ENCODE data around the gene FSTL4. TPM values are rescaled to one million over a fixed set of nuclear protein-coding genes. Genes with fewer than 3 reads are reported as not detected.

FSTL4 gene
- total and polyA plus RNA-seq, 4 donors = 0.42 TPM; not detected in 3

DNA sequence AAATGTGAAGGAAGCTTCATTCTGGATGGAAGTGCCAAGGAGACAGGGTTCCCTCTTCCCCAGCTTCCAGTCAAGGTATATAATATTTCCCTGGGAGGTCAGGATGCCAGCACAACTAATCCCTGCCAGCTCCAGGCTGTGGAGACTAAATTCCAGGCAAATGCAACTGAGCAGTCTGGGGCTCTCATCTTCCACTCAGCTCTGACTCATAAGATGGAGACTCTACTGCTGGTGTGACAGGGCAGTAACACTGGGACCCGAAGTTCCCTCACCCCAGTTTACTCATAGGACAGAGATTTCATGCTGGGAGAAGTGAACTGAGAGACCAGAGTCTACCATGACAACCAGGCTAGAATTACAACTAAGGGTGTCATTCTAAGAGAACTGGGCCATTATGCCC, 235.4 kb downstream of the FSTL4 start:
- Histone ChIP-seq H3K4me1 (ENCODE audit: control insufficient read depth in 1 of 2, insufficient read depth in 2 of 2, low read length in 2 of 2) (no peaks in the 10 kb centered on the region), H3K4me3 (ENCODE audit: low read length in 2 of 2) (no peak overlapping the region), H3K27me3 (ENCODE audit: control insufficient read depth in 1 of 2, insufficient read depth in 2 of 2, low read length in 1 of 2) (no peaks in the 10 kb centered on the region), H3K27ac (ENCODE audit: low read depth in 1 of 2, low read length in 2 of 2) (no peak overlapping the region), H3K36me3 (ENCODE audit: control insufficient read depth in 1 of 2, insufficient read depth in 2 of 2, low read length in 1 of 2) (no peaks in the 10 kb centered on the region), H3K9me3 (ENCODE audit: control insufficient read depth, low read length) (peaks cover 4% of the 10 kb centered on the region)
- DNase-seq = no peak
- 70 to 81% methylated on average over 1 of the region's 1 CpG for WGBS, 2 donors
- intact Hi-C loops (cut with DNase I) = no loop called here
- no peak for ATAC-seq (ENCODE audit: low FRiP score)

DNA sequence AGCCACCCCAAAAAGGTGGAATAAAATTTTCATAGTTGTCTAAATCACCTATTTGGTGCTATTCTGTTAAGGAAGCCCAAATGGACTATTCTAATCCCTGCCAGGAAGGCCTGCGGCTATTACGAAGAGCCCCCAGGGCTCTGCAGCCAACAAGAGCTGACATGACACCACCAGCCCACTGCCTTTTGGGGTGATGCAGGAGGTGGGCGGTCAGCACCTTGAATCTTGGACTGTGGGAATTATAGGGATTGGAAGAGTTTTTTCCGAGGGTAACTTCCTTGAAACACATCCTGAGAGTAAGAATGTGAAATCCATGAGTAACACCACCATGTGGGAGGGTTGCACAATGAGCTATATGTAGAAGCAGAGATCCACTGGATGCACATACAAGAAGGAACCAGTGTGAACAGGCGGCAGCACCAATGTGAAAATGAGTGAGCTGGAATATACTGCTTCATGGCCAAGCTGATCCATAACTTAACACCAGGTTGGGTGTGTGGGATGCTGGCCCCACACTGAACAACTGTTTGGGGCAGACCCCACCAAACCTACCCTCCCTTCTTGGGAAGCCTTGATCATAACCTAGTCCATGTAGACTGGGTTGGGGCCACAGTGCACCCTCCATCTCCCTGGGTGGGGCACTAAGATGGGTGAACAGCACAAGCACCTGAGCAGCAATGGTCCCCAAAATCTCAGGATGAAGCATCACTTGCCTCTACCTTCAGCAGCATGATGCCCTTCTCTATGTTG, 239.0 kb downstream of the FSTL4 start:
- Histone ChIP-seq H3K9me3 (ENCODE audit: control insufficient read depth, low read length) (peaks cover 4% of the 10 kb centered on the region), H3K27me3 (ENCODE audit: control insufficient read depth in 1 of 2, insufficient read depth in 2 of 2, low read length in 1 of 2) (no peaks in the 10 kb centered on the region), H3K4me3 (ENCODE audit: low read length in 2 of 2) (no peak overlapping the region), H3K4me1 (ENCODE audit: control insufficient read depth in 1 of 2, insufficient read depth in 2 of 2, low read length in 2 of 2) (no peaks in the 10 kb centered on the region), H3K27ac (ENCODE audit: low read depth in 1 of 2, low read length in 2 of 2) (no peak overlapping the region), H3K36me3 (ENCODE audit: control insufficient read depth in 1 of 2, insufficient read depth in 2 of 2, low read length in 1 of 2) (no peaks in the 10 kb centered on the region)
- DNase-seq = no peak
- WGBS, 2 donors = 93 to 95% methylated on average over 5 of the region's 5 CpGs
- ATAC-seq (ENCODE audit: low FRiP score) = no peak
- intact Hi-C loops (cut with DNase I) = no loop called here

DNA sequence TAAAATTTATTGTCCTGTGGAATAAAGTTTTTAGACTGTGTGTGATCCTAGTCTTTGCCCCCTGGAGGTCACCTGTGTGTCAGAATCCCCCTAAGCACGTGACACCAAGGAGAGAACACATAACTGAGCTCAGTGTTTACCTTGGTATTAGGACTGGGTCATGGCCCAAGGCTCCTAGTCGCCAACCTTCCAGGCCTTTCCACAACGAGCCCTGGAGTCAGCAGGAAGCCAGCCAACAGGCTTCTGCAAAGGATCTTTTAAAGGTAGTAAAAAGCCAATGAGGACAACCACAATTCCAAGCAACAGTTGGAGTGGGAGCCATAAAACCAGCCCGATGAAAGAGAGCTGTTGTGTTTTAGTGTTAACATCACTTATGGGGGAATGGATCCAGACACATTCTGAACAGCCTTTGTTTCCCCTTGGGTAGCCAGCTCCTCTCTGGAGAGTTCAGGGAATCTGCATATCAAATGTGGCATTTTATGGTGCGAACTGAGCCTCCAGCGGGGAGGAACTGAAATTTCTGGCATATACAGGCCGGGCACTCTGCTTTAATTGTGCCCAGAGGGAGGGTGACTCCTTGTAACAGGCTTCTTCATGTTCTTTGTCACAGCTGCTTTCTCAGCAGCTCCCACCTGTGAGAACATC, 239.9 kb downstream of the FSTL4 start:
- no peaks in the 10 kb centered on the region for H3K36me3 ChIP-seq (ENCODE audit: control insufficient read depth in 1 of 2, insufficient read depth in 2 of 2, low read length in 1 of 2)
- H3K27me3 ChIP-seq (ENCODE audit: control insufficient read depth in 1 of 2, insufficient read depth in 2 of 2, low read length in 1 of 2) = no peaks in the 10 kb centered on the region
- peaks cover 4% of the 10 kb centered on the region for H3K9me3 ChIP-seq (ENCODE audit: control insufficient read depth, low read length)
- no peak overlapping the region for H3K27ac ChIP-seq (ENCODE audit: low read depth in 1 of 2, low read length in 2 of 2)
- no peak overlapping the region for H3K4me3 ChIP-seq (ENCODE audit: low read length in 2 of 2)
- 38 to 50% methylated on average over 7 of the region's 7 CpGs for WGBS, 2 donors
- H3K4me1 ChIP-seq (ENCODE audit: control insufficient read depth in 1 of 2, insufficient read depth in 2 of 2, low read length in 2 of 2) = no peaks in the 10 kb centered on the region
- DNase-seq (no peak), ATAC-seq (ENCODE audit: low FRiP score) (no peak)
- intact Hi-C loops (cut with DNase I) = no loop called here

DNA sequence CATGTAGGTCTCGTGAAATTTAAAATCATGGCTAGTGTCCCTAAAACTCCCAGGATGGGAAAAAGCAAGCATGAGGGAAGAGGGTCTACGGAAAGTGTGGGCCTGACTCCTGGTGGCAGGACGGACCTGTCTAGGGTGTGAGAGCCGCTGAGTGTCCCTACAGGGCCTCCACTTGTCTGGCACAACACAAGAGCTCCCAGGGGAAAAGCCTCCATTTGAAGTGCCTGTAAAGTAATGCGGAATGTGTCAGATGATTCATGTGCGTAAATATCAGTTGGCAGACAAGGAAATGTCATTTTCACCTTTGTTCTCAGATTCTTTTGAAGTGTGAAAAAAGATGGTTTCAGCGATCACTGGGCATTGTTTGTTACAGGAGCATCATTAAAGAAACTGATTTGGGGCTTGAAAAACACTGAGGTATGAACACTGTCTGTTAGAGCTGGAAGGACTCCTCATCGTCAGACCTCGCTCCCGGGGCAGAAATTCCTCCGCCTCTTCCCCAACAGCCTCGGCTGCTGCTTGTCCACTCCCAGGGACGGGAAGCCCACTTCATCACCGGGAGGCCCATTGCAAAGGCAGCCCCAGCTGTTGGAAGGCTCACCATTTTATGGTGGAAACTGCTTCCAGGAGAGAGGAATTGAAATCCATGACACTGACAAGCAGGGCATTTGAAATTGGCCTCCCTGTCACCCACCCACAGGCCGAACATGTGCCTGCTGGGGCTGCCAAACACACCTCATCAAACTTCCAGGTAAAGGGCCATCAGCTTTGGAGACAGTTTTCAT, 240.8 kb downstream of the FSTL4 start:
- DNase-seq = no peak
- no peak for ATAC-seq (ENCODE audit: low FRiP score)
- no peak overlapping the region for H3K4me3 ChIP-seq (ENCODE audit: low read length in 2 of 2)
- WGBS, 2 donors = 74 to 78% methylated on average over 15 of the region's 15 CpGs
- intact Hi-C loops (cut with DNase I) = no loop called here
- H3K9me3 ChIP-seq (ENCODE audit: control insufficient read depth, low read length) = no peaks in the 10 kb centered on the region
- no peaks in the 10 kb centered on the region for H3K27me3 ChIP-seq (ENCODE audit: control insufficient read depth in 1 of 2, insufficient read depth in 2 of 2, low read length in 1 of 2)
- H3K36me3 ChIP-seq (ENCODE audit: control insufficient read depth in 1 of 2, insufficient read depth in 2 of 2, low read length in 1 of 2) = no peaks in the 10 kb centered on the region
- no peaks in the 10 kb centered on the region for H3K4me1 ChIP-seq (ENCODE audit: control insufficient read depth in 1 of 2, insufficient read depth in 2 of 2, low read length in 2 of 2)
- no peak overlapping the region for H3K27ac ChIP-seq (ENCODE audit: low read depth in 1 of 2, low read length in 2 of 2)

DNA sequence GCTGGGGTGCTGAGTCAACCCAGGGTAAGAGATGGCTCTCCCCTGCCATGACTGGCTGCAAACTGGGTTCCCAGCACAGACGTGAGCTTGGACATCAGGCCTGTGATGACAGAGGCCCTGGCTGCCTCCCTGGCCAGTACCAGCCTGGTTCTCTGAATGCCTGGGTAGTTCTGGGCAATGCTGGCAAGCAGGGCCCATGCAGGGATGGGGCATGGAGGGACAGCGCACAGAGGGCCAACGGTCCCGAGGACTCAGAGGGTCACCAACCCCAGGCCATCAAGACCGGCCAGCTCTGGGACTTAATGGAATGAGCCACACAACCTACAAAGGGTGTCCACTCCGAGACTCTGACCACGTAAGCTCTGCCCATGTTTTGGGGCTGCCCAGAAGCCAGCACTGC, 241.4 kb downstream of the FSTL4 start:
- no peaks in the 10 kb centered on the region for H3K36me3 ChIP-seq (ENCODE audit: control insufficient read depth in 1 of 2, insufficient read depth in 2 of 2, low read length in 1 of 2)
- intact Hi-C loops (cut with DNase I) = no loop called here
- H3K4me3 ChIP-seq (ENCODE audit: low read length in 2 of 2) = no peak overlapping the region
- H3K27me3 ChIP-seq (ENCODE audit: control insufficient read depth in 1 of 2, insufficient read depth in 2 of 2, low read length in 1 of 2) = no peaks in the 10 kb centered on the region
- H3K9me3 ChIP-seq (ENCODE audit: control insufficient read depth, low read length) = no peaks in the 10 kb centered on the region
- no peak overlapping the region for H3K27ac ChIP-seq (ENCODE audit: low read depth in 1 of 2, low read length in 2 of 2)
- no peak for DNase-seq
- no peak for ATAC-seq (ENCODE audit: low FRiP score)
- 93 to 97% methylated on average over 7 of the region's 7 CpGs for WGBS, 2 donors
- H3K4me1 ChIP-seq (ENCODE audit: control insufficient read depth in 1 of 2, insufficient read depth in 2 of 2, low read length in 2 of 2) = no peaks in the 10 kb centered on the region

DNA sequence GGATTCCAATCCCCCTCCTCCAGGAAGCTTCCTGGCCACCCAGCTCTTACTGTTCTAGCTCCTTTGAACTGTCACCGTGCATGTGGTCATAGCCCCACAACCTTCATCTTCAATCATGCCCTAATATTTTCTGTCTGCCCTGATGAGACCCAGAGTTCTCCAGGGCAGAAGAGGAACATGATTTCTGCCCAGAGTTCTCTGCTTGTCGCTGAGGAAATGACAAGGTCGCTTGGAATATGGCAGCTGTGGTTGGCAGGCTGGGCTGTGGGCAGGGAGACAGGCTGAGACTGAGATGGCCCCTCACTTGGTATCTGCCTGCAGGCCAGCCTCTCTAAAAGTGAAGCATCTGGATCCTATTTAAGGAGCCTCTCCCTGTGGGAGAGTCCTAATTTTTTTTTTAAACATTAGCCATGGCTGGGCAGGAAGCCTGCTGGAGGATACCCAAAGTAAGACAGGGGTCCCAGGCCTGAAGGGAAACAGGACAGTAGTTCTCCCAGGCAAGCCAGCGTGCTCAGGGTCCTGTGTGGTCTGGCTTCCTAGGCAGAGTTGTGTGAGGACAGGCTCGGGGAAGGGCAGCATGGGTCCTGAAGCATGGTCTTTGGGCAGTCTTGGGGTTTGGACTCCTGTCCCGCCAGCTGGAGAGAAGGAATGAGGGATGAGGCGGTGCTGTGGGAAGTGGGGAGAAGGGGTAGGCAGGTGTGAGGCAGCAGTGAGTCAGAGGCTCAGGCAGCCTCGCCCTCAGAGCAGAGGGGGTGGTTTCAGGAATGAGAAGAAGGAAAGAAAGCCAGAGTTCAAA, 242.1 kb downstream of the FSTL4 start:
- H3K27me3 ChIP-seq (ENCODE audit: control insufficient read depth in 1 of 2, insufficient read depth in 2 of 2, low read length in 1 of 2) = no peaks in the 10 kb centered on the region
- H3K4me1 ChIP-seq (ENCODE audit: control insufficient read depth in 1 of 2, insufficient read depth in 2 of 2, low read length in 2 of 2) = no peaks in the 10 kb centered on the region
- H3K9me3 ChIP-seq (ENCODE audit: control insufficient read depth, low read length) = no peaks in the 10 kb centered on the region
- ATAC-seq (ENCODE audit: low FRiP score) (no peak), DNase-seq (no peak)
- intact Hi-C loops (cut with DNase I) = no loop called here
- 87 to 89% methylated on average over 8 of the region's 8 CpGs for WGBS, 2 donors
- no peaks in the 10 kb centered on the region for H3K36me3 ChIP-seq (ENCODE audit: control insufficient read depth in 1 of 2, insufficient read depth in 2 of 2, low read length in 1 of 2)
- H3K27ac ChIP-seq (ENCODE audit: low read depth in 1 of 2, low read length in 2 of 2) = no peak overlapping the region
- no peak overlapping the region for H3K4me3 ChIP-seq (ENCODE audit: low read length in 2 of 2)

DNA sequence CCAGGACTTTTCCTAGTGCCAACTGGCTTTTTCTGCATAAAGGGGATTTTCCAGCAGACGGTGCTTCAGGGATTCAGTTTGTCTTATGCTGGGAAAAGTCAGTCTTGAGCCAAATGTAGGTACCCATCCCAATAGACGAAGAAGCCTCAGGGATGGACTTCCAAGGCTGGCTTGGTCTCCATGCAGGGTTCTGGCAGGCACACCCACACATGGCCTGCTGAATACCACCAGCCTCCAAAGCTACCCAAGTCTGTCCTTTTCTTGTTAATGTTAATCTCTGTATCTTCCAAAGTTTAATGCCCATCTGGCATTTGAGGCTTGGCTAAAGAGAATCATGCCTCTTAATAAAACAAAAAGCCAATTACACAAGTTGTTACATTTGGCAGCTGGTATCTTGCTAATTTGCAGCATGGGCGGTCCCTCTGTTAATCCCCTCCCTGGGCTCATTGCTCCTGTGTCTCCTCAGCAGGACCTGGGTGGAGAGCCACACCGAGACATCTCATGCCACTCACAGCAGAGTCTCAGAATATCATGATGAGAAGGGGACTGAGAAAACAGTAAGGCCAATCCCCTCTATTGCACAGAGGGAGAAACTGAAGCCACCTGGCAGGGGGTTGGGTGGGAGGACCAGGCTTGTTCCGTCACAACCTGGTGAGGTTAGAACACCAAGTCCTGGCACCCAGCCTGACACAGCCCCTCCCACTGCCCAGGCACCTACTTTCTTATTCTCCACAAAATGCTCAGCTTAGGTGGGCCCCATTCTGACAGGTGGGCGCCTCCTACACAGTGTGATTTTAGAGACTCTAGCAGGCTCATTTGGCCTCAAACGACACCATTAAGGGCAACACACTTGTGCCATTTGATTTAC, 243.2 kb downstream of the FSTL4 start:
- Histone ChIP-seq H3K4me1 (ENCODE audit: control insufficient read depth in 1 of 2, insufficient read depth in 2 of 2, low read length in 2 of 2) (no peaks in the 10 kb centered on the region), H3K4me3 (ENCODE audit: low read length in 2 of 2) (no peak overlapping the region), H3K36me3 (ENCODE audit: control insufficient read depth in 1 of 2, insufficient read depth in 2 of 2, low read length in 1 of 2) (no peaks in the 10 kb centered on the region), H3K27ac (ENCODE audit: low read depth in 1 of 2, low read length in 2 of 2) (no peak overlapping the region), H3K27me3 (ENCODE audit: control insufficient read depth in 1 of 2, insufficient read depth in 2 of 2, low read length in 1 of 2) (no peaks in the 10 kb centered on the region), H3K9me3 (ENCODE audit: control insufficient read depth, low read length) (no peaks in the 10 kb centered on the region)
- DNase-seq (no peak), ATAC-seq (ENCODE audit: low FRiP score) (no peak)
- 79 to 81% methylated on average over 7 of the region's 7 CpGs for WGBS, 2 donors
- intact Hi-C loops (cut with DNase I) = no loop called here

DNA sequence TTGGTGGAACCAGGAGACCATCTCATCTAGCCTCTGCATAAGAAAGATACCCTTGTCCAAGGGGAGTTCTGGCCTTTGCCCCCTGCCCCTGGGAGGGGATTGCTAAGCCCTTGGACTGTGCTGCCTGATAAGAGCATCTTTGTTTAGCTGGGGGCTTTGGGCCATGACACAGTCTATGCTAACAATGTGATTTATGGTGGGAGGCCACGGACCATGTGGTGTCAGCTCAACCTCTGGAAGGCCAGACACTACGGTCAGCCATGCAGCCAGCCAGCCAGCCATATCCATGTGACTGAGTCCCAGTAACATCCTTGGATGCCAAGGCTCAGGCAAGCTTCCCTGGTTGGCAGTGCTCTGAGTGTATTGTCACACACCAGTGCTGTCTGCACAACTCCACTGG, 244.4 kb downstream of the FSTL4 start:
- ATAC-seq (ENCODE audit: low FRiP score) (no peak), DNase-seq (no peak)
- Histone ChIP-seq H3K4me3 (ENCODE audit: low read length in 2 of 2) (no peak overlapping the region), H3K4me1 (ENCODE audit: control insufficient read depth in 1 of 2, insufficient read depth in 2 of 2, low read length in 2 of 2) (no peaks in the 10 kb centered on the region), H3K27ac (ENCODE audit: low read depth in 1 of 2, low read length in 2 of 2) (no peak overlapping the region), H3K27me3 (ENCODE audit: control insufficient read depth in 1 of 2, insufficient read depth in 2 of 2, low read length in 1 of 2) (no peaks in the 10 kb centered on the region), H3K9me3 (ENCODE audit: control insufficient read depth, low read length) (no peaks in the 10 kb centered on the region), H3K36me3 (ENCODE audit: control insufficient read depth in 1 of 2, insufficient read depth in 2 of 2, low read length in 1 of 2) (no peaks in the 10 kb centered on the region)
- 63 to 66% methylated on average over 2 of the region's 2 CpGs for WGBS, 2 donors
- intact Hi-C loops (cut with DNase I) = no loop called here
